Coronary artery (tissue), 2 donors: ENCODE measurements around the gene HSPA12B.

Source experiments
- DNase-seq: peaks from one replicate; pipeline ENCODE4 v3.0.0-alpha.2; 2017; ENCODE audit warnings: low spot score
- H3K27ac ChIP-seq, 2 donors: fragments of 200-600 bp; sonication (generic); one replicate each; pipeline ENCODE4 v1.5.1; 2016 to 2019
- H3K4me3 ChIP-seq: fragments of 200-600 bp; sonication (generic); 2 replicates; pipeline ENCODE4 v1.5.1; 2016; ENCODE audit warnings: mild to moderate bottlenecking, moderate library complexity
- CTCF ChIP-seq: fragments of 200-600 bp; sonication (generic); IDR thresholded peaks from one replicate; pipeline ENCODE4 v1.5.1; 2019; ENCODE audit warnings: antibody characterized with exemption

Gene HSPA12B

GRCh38 chr20:3704087-3704486 lies 28.4 kb upstream of the HSPA12B start:
- TF ChIP-seq CTCF: no peak
- no peak for DNase-seq
- no peak overlapping the region for H3K27ac ChIP-seq

GRCh38 chr20:3705491-3705969 lies 27.0 kb upstream of the HSPA12B start:
- H3K4me3 ChIP-seq: no peak overlapping the region

More at GRCh38 chr20:3704087-3704486, 28.4 kb upstream of the HSPA12B start:
- no peak overlapping the region for H3K4me3 ChIP-seq

GRCh38 chr20:3705970-3706739 lies 26.3 kb upstream of the HSPA12B start:
- Histone ChIP-seq H3K27ac (peak overlapping the region in 1 of 2 donors; percentile 7), H3K4me3 (no peak overlapping the region)
- DNase-seq: no peak
- TF ChIP-seq CTCF: no peak

More at GRCh38 chr20:3705491-3705969, 27.0 kb upstream of the HSPA12B start:
- no peak for TF ChIP-seq CTCF
- no peak for DNase-seq
- H3K27ac ChIP-seq: no peak overlapping the region

- H3K27ac ChIP-seq: peak overlapping the region in 1 of 2 donors; percentile 37
- H3K4me3 ChIP-seq: no peak overlapping the region
- no peak for DNase-seq
These were observed 25.5 kb upstream of the HSPA12B start for GRCh38 chr20:3706774-3707507.

GRCh38 chr20:3707508-3707899 lies 25.0 kb upstream of the HSPA12B start:
- DNase-seq: no peak
- Histone ChIP-seq H3K27ac (peak overlapping the region in 1 of 2 donors; percentile 37), H3K4me3 (no peak overlapping the region)

More at GRCh38 chr20:3706774-3707507, 25.5 kb upstream of the HSPA12B start:
- no peak for TF ChIP-seq CTCF

GRCh38 chr20:3710011-3710466 lies 22.4 kb upstream of the HSPA12B start:
- DNase-seq: no peak
- TF ChIP-seq CTCF: no peak
- Histone ChIP-seq H3K27ac (peak overlapping the region in 1 of 2 donors; percentile 64), H3K4me3 (peak overlapping the region; percentile 19)

More at GRCh38 chr20:3707508-3707899, 25.0 kb upstream of the HSPA12B start:
- TF ChIP-seq CTCF: no peak
